GM18867 (cell line): ENCODE measurements around the gene PRKN.
A peak's percentile ranks its signal among the peaks of the same experiment; 100 is the strongest.

Experiments
- ATAC-seq: cut with Tn5 transposase; IDR thresholded peaks from one replicate; pipeline ENCODE4 v1.9.1; 2021; ENCODE audit warnings: mild to moderate bottlenecking, moderate library complexity; ENCODE audit not compliant: unreplicated experiment

The PRKN gene

GRCh38 chr6:161694995-161695394, 1032.6 kb downstream of the PRKN start:
- peak; percentile 85 for ATAC-seq

GRCh38 chr6:161686655-161687054, 1040.9 kb downstream of the PRKN start:
- no peak for ATAC-seq

DNA sequence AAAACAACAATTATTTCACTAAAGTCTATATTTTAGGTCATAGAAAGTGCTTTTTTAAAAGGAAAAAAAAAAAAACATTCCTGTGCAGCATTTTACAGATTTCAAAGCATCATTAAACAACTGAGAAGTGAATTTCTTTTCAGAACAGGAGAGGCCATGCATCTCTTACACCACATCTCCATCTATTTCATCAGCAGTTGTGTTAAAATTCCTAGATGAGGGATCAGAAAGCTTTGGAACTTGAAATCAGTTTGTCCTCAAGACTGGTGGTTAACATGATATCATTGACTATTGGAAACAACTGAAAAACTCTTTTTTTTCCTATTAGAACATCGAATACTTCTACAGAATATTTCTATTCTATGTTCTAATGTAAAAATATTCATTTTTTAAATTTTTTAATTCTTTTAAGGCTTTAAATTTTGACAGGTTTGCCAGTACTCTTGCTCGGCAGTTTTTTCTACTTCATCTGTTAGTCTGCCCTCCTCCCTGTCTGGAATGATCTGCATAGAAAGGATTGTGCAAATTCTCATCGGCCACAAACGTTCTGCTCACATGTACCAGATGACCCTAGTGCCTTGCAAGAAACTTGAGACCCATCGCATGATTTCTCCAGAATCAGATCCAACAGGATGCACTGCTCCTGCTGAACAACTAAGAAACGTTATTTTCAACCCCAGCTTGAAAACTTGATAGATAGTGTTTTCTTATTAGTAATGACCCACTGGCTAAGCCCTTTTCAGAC, 1042.7 kb downstream of the PRKN start:
- no peak for ATAC-seq

DNA sequence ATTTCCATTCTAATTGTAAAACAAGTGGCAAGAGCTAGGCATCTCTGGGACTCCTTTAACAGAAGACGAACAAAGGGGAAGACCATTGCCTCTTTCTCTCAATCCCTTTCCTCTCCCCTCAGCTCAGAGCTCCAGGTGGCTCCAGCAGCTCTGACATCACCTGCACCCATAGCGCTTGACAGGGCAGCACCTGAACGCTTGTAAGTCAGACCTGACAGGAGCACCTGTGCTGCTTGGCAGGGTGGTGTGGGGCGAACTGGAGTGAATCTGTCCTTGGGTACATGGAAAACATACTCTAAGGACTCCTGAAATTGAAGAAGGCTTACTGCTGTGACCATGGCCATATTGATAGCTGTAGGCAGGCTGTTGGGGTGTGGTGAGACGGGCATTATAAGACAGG, 1044.2 kb downstream of the PRKN start:
- ATAC-seq, result no peak

GRCh38 chr6:161682982-161683381, 1044.6 kb downstream of the PRKN start:
- no peak for ATAC-seq

- ATAC-seq, result no peak
These were observed 1047.5 kb downstream of the PRKN start for GRCh38 chr6:161679980-161680538.

DNA sequence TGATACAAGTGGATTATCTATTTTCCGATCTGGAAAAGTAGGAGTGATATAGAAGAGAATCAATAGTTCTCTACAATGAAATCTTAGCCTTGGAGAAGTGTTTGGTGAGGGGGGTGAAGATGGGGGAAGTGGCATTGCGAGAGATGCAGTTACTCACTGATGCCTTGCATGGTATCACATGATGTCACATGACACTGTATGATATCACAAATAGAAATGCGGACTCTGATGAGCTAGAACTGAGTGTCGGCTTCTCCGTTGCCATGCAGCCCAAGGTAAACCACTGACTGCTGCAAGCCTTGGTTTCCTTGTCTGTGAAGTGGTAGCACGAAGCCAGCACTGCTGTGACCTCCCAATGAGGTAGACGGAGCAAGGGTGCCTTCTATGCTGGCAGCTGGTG, 1050.4 kb downstream of the PRKN start:
- no peak for ATAC-seq

- ATAC-seq, result no peak
These were observed 1051.0 kb downstream of the PRKN start for GRCh38 chr6:161676586-161676985.

DNA sequence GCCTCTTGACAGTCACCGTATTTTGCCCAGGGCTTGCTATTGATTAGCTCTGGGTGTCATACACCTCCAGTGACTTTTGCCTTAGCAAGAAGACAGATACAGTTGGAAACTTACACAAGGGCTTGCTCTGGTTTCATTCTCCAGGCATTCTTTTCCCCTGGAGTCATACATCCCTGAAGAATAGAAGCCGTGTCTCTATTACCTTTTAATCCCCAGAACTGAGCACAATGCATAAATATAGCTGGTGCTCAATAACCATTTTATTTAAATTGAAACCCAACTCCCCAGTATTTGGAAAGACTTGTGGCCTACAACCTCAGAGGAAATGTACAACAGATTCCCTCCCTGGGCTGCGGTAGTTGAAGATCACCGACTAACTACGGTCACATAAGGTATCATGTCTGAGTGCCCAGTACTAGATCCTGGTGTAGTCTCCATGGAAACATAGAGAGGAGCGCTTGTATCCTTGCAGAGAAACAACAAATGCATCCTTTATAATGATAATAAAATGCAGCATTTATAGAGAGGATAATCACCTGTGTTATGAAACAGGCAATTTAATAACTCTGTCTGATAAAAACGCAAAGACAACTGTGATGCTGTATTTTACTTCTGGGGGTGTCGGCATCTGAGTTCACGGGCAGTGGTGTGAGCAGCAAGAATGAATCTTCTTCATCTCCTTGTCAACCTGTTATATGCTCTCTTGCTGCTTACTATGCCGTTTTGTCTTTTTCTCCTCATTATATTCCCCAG, 1052.5 kb downstream of the PRKN start:
- ATAC-seq, result no peak

DNA sequence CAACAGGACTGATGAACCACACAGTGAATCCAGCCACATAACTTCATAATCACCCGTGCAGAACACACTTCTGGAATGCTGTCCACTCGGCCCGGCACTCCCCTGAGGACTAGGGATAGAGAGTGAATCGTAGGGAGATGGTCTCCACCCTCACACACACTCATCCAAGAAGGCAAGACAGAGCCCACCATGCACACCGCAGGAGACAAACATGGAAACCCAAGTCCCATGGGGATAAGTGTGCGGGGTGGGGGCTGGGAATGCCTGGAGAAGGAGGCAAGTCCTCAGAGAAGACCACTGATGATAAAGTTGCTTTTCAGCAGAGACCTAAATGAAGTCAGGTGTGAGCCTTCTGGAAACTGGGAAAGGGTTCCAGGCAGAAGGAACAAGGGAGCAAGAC, 1054.5 kb downstream of the PRKN start:
- no peak for ATAC-seq

DNA sequence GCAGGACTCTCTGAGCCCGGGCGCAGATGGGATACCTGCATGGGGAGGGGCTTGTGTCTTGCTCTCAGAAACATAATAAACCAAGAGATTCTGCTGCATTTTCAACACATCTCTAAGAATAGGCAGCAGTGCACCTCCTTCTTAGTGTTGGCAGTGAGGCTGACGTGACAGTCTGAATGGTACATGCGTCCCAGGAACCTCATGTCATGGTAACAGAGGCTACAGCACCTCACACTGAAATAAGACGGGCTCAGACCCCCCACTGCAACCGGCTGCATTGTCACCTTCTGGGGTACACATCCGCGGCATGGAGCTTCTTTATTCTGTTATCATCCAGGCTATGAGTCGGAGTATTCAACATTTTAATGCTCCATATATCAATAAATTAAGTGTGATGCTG, 1056.4 kb downstream of the PRKN start:
- no peak for ATAC-seq

DNA sequence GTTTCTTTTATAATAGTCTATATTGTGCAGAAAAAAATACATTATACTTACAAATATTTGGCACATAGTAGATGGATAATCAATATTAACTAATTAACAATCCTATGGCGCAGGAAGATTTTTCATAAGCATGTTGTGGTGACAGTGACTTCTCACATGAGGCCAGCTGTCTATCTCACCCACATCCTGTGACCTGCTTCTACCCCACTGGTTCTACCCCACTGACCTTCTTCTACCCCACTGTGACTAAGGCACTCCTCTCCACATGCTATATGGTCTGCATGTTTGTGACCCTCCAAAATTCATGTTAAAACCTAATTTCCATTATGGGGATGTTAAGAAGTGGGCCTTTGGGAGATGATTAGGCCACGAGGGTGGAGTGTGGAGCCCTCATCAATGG, 1058.9 kb downstream of the PRKN start:
- no peak for ATAC-seq

DNA sequence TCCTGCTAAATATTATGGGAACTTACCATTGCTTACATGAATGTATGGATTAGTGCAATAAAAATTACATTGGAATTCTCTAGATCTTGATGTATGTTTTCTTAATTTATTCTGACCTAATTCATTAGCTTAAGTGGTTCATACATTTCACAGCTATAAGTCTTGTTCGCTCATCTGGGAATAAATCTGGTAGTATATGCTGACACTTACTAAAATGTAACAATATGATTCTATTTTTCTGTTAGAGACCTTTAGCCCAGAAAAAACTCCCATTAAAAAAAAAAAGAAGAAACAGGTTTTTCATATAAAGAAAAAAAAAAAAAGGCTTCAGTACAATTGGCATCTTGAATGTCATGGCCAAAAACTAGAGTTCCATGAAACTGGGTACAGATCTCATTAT, 1059.6 kb downstream of the PRKN start:
- no peak for ATAC-seq

DNA sequence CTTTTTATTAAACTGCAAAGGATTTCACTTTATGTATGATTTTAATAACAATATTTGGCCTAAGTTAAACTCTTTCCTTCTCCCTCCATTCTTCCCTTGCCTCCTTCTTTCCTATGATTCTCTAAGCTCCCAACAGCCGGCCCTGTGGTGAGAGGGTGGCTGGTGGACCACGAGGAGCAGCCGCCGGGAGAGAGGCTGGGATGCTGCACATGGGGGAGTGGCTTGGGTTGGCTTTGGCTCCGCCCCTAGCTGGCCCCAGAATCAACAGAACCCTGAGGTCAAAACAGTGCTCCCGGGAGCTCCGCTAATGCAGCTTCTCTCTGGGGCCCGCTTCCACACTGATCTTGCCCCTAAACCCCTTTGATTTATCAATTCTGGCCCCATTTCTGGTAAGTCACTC, 1063.9 kb downstream of the PRKN start:
- ATAC-seq, result no peak

DNA sequence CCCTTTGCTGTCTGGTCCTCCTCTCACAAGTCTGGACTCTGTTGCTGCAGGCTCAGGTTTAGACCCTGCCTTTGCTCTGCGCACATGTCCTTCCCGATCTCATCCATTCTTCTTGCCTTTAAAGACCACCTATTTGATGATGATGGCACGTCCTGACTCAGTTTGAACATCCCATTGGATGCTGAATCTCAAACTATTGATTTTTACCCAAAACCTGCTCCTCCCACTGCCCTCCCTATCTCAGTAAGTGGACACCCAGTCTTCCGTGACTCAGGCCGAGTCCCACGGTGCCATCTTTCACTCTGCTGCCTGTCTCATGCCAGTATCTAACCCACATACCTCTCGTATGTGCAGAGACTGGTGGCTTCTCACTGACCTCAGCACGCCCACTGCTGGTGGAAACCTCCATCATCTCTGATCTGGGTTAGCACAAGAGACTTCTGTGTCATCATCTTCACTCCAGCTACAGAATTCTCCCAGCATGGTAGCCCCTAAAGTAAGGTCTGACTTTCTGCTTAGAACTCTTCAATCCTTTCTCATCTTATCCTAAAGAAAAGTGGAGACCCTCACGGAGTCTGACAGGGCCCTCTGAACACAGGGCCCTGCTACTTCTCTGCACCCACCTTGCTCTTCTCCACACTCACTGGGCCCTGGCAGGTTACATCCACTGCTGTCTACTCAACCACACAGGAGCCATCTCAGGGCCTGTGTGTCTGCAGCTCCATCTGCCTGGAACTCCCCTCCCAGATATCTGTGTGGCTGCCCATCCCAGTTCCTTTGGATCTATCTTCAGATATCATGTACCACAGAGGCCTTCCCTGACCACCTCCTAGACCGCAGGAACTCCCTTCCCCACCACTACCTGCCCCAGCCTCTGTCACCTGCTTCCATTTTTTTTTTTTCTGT, 1066.6 kb downstream of the PRKN start:
- no peak for ATAC-seq

GRCh38 chr6:161658211-161658610, 1069.4 kb downstream of the PRKN start:
- ATAC-seq, result no peak

DNA sequence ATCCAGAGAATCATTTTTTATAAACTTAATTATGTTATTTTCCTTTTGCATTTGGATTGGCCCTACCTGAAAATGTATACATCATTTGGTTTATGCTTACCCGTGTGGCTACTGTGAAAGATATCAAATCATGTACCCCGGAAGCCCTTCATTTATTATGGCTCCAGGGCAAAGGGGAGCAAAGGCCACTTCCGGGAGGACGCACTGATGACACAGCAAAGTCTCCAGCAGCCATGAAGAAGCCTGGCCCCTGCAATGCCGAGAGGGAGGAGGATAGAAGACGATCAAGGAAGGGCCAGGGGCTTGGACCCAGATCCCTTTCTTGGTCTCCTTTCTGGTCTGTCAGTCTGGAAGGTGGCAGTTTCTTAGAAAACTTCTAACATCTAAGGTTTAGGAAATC, 1073.4 kb downstream of the PRKN start:
- no peak for ATAC-seq

- ATAC-seq, result no peak
These were observed 1075.6 kb downstream of the PRKN start for GRCh38 chr6:161651949-161652348.

- ATAC-seq, result no peak
These were observed 1077.7 kb downstream of the PRKN start for GRCh38 chr6:161649841-161650240.

GRCh38 chr6:161649068-161649467, 1078.5 kb downstream of the PRKN start:
- ATAC-seq, result no peak

DNA sequence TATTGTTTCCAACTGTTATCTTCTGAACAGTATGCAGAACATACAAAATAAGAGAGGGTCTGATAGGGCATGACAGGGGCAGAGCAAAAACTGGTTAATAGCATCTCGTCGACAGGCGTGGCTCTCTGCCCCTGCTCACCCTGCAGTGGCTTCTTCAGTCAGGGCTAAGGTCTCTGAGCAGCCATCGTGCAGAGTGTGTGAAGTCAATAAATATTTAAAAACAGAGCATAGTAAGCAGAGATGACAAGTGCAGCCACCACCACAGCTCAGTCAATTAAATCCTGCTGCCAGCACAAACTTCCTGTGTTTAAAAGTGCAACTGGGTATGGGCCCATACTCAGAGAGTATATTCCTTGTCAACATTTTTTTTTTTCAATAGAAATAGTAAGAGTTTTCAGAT, 1080.3 kb downstream of the PRKN start:
- ATAC-seq, result no peak
